BJ (cell line): ENCODE measurements around the gene ORAI1. TPM values are rescaled to one million over a fixed set of nuclear protein-coding genes. Genes with fewer than 3 reads are reported as not detected.

Source experiments
- CTCF ChIA-PET: fragments of 350-600 bp; formaldehyde crosslinking; extraction: SDS; loops from one replicate; lab custom pipeline; 2021; ENCODE audit warnings: antibody characterized with exemption, inconsistent platforms; lab: Yijun Ruan, JAX
- POLR2A ChIA-PET: fragments of 300-600 bp; sonication (Branson Sonifier 250); formaldehyde crosslinking; extraction: SDS; loops from one replicate; lab custom pipeline; 2021; ENCODE audit warnings: antibody characterized with exemption; lab: Charles Lee
- DNase-seq: peaks from one replicate; pipeline ENCODE4 v3.0.0-alpha.2; 2011; ENCODE audit warnings: low read depth
- H3K27me3 ChIP-seq: 2 replicates; pipeline ENCODE4 v1.6.0; 2011; ENCODE audit warnings: low read length; ENCODE audit not compliant: control insufficient read depth, insufficient read depth
- H3K36me3 ChIP-seq: 2 replicates; pipeline ENCODE4 v1.5.1; 2011; ENCODE audit warnings: low read length; ENCODE audit not compliant: control insufficient read depth, insufficient read depth
- H3K4me3 ChIP-seq: 2 replicates; pipeline ENCODE4 v1.5.1; 2011; ENCODE audit warnings: low read depth, mild to moderate bottlenecking, control low read depth, low read length
- CTCF ChIP-seq: IDR thresholded peaks from 2 replicates; pipeline ENCODE4 v1.5.1; 2011; ENCODE audit warnings: low read depth, mild to moderate bottlenecking, control low read depth, inconsistent platforms, low read length, moderate library complexity; ENCODE audit not compliant: insufficient read depth
- polyA plus RNA-seq: library from polyadenylated mRNA; depleted of rRNA; stranded (reverse); fragments of >200 nt; gene quantifications from 2 replicates; pipeline ENCODE4 v1.2.3, GENCODE V29; 2011

Gene ORAI1
- polyA plus RNA-seq, 1 experiment, result 28.3 TPM

GRCh38 chr12:121610239-121611149 lies 15.8 kb upstream of the ORAI1 start:
- no peak for TF ChIP-seq CTCF
- ChIA-PET CTCF (interaction anchor here (0.9 to 1.6 kb wide), 5 partner anchors 9 to 184 kb away, joined by 3 to 5 read pairs (median 4); no protein-coding TSS in a partner anchor), POLR2A (interaction anchor here (0.5 to 0.6 kb wide), 2 partner anchors 201 to 210 kb away, joined by 4 read pairs; no protein-coding TSS in a partner anchor)
- H3K4me3 ChIP-seq, result no peak overlapping the region
- DNase-seq, result no peak
- H3K36me3 ChIP-seq, result no peaks in the 10 kb centered on the region
- no peaks in the 10 kb centered on the region; the same call in 1 of the 2 replicates for H3K27me3 ChIP-seq

- no peak overlapping the region for H3K4me3 ChIP-seq
- no peak for TF ChIP-seq CTCF
- POLR2A ChIA-PET, result no interaction called here
- H3K36me3 ChIP-seq, result no peaks in the 10 kb centered on the region
- DNase-seq, result no peak
- CTCF ChIA-PET, result interaction anchor here (1.3 to 1.6 kb wide), 2 partner anchors 13 to 183 kb away, joined by 3 to 5 read pairs; no protein-coding TSS in a partner anchor
- H3K27me3 ChIP-seq, result no peaks in the 10 kb centered on the region; the same call in 1 of the 2 replicates
Observed at GRCh38 chr12:121611306-121611705, 15.0 kb upstream of the ORAI1 start.

GRCh38 chr12:121613462-121613861 lies 12.9 kb upstream of the ORAI1 start:
- no peaks in the 10 kb centered on the region; the same call in 1 of the 2 replicates for H3K27me3 ChIP-seq
- no peak for DNase-seq
- H3K4me3 ChIP-seq, result no peak overlapping the region
- ChIA-PET POLR2A (no interaction called here), CTCF (no interaction called here)
- TF ChIP-seq CTCF, result no peak
- H3K36me3 ChIP-seq, result no peaks in the 10 kb centered on the region

- no peak for TF ChIP-seq CTCF
- no peak for DNase-seq
- ChIA-PET POLR2A (interaction anchor here (0.6 kb wide), 1 partner anchor 110 kb away, joined by 3 read pairs; no protein-coding TSS in a partner anchor), CTCF (interaction anchor here (1.0 kb wide), 1 partner anchor 11 kb away, joined by 3 read pairs; the partner anchor contains the start of gene ORAI1)
- no peaks in the 10 kb centered on the region for H3K27me3 ChIP-seq
- no peaks in the 10 kb centered on the region for H3K36me3 ChIP-seq
- H3K4me3 ChIP-seq, result no peak overlapping the region
Observed at GRCh38 chr12:121614872-121615467, 11.4 kb upstream of the ORAI1 start.

GRCh38 chr12:121618659-121619233 lies 7.6 kb upstream of the ORAI1 start:
- ChIA-PET CTCF (interaction anchor here (3.7 kb wide), 1 partner anchor 66 kb away, joined by 18 read pairs; no protein-coding TSS in a partner anchor), POLR2A (no interaction called here)
- Histone ChIP-seq H3K4me3 (no peak overlapping the region), H3K27me3 (no peaks in the 10 kb centered on the region), H3K36me3 (no peaks in the 10 kb centered on the region)
- TF ChIP-seq CTCF, result no peak
- DNase-seq, result no peak
